GM12878 (cell line): Measurements from ENCODE around the gene CCDC85A. TPM values are rescaled to one million over a fixed set of nuclear protein-coding genes. Genes with fewer than 3 reads are reported as not detected.

Experiments used
- ATAC-seq: fragments of 200-7000 bp; cut with Tn5 transposase; 3 replicates; pipeline ENCODE4 v1.9.1; 2020; ENCODE audit warnings: mild to moderate bottlenecking, moderate library complexity
- BruUV-seq: library from RNA; stranded (reverse); fragments of 400-500 nt; replicated peaks from 2 replicates; lab custom pipeline; 2021; lab: Mats Ljungman, UMichigan
- CTCF ChIA-PET: fragments of 300-600 bp; sonication (Branson Sonifier 250); formaldehyde crosslinking; extraction: SDS; loops from one replicate; lab custom pipeline; 2021; ENCODE audit warnings: inconsistent platforms; lab: Yijun Ruan, JAX
- POLR2A ChIA-PET: fragments of 350-600 bp; formaldehyde crosslinking; extraction: SDS; loops from one replicate; lab custom pipeline; 2021; ENCODE audit warnings: inconsistent platforms; lab: Charles Lee
- RAD21 ChIA-PET: fragments of 300-600 bp; sonication (Branson Sonifier 250); formaldehyde crosslinking; loops from one replicate; lab custom pipeline; 2023; ENCODE audit warnings: antibody characterized with exemption; ENCODE audit not compliant: unreplicated experiment; lab: Charles Lee
- SMC1A ChIA-PET: fragments of 300-600 bp; sonication (Branson Sonifier 250); formaldehyde crosslinking; loops from one replicate; lab custom pipeline; 2023; ENCODE audit not compliant: unreplicated experiment, uncharacterized antibody; lab: Charles Lee
- DNase-seq: peaks from one replicate; pipeline ENCODE4 v3.0.0-alpha.2; 2011; ENCODE audit warnings: low read depth, low spot score
- FAIRE-seq: peaks from 3 replicates; lab custom pipeline; 2011; peaks lifted over from hg19 to GRCh38; lab: Jason Lieb, UNC
- H2AFZ ChIP-seq: 2 replicates; pipeline ENCODE4 v1.6.0; 2011; ENCODE audit warnings: low read depth, low read length, control low read depth; ENCODE audit not compliant: control insufficient read depth
- H3K27ac ChIP-seq: 2 replicates; pipeline ENCODE4 v1.5.1; 2011; ENCODE audit warnings: control low read depth; ENCODE audit not compliant: control insufficient read depth, insufficient read depth
- H3K27me3 ChIP-seq, 2 experiments: replicated peaks in 1 of 2; 2 replicates each; pipeline versions ENCODE4 v1.6.0 to v1.6.1; 2011; ENCODE audit warnings: low read length in 1 of 2; ENCODE audit not compliant: control insufficient read depth in 2 of 2, insufficient read depth in 2 of 2
- H3K36me3 ChIP-seq, 2 experiments: 2 replicates each; pipeline ENCODE4 v1.5.1; 2011; ENCODE audit warnings: low read length in 1 of 2; ENCODE audit not compliant: control insufficient read depth in 2 of 2, insufficient read depth in 2 of 2
- H3K4me1 ChIP-seq: 2 replicates; pipeline ENCODE4 v1.6.1; 2011; ENCODE audit warnings: mild to moderate bottlenecking, low read length, moderate library complexity, mixed read lengths; ENCODE audit not compliant: control insufficient read depth, insufficient read depth
- H3K4me2 ChIP-seq: 2 replicates; pipeline ENCODE4 v1.6.0; 2011; ENCODE audit warnings: control low read depth; ENCODE audit not compliant: control insufficient read depth, insufficient read depth
- H3K4me3 ChIP-seq: fragments of 200-600 bp; sonication (generic); 2 replicates; pipeline ENCODE4 v1.5.1; 2016
- H3K79me2 ChIP-seq: 2 replicates; pipeline ENCODE4 v1.6.0; 2011; ENCODE audit warnings: low read length; ENCODE audit not compliant: control insufficient read depth, insufficient read depth
- H3K9ac ChIP-seq: 2 replicates; pipeline ENCODE4 v1.8.0; 2011; ENCODE audit warnings: low read length, control low read depth, mixed read lengths; ENCODE audit not compliant: control insufficient read depth, insufficient read depth
- H3K9me3 ChIP-seq: replicated peaks from 3 replicates; pipeline ENCODE4 v1.5.1; 2011; ENCODE audit warnings: mild to moderate bottlenecking, low read length; ENCODE audit not compliant: control insufficient read depth, insufficient read depth
- H4K20me1 ChIP-seq: 2 replicates; pipeline ENCODE4 v1.6.0; 2011; ENCODE audit not compliant: control insufficient read depth, insufficient read depth
- BACH1 ChIP-seq: fragments of 450-650 bp; IDR thresholded peaks from 2 replicates; pipeline ENCODE4 v1.6.1; 2017; ENCODE audit warnings: mild to moderate bottlenecking, borderline replicate concordance
- CBX5 ChIP-seq: sonication (generic); IDR thresholded peaks from 2 replicates; pipeline ENCODE4 v1.6.1; 2016; ENCODE audit warnings: low read depth, moderate library complexity, mild to moderate bottlenecking, inconsistent platforms
- CHD4 ChIP-seq: fragments of 200-600 bp; sonication (generic); IDR thresholded peaks from 2 replicates; pipeline ENCODE4 v1.6.1; 2016; ENCODE audit warnings: mild to moderate bottlenecking
- CREB1 ChIP-seq: IDR thresholded peaks from 2 replicates; pipeline ENCODE4 v1.6.1; 2012; ENCODE audit warnings: low read depth, mild to moderate bottlenecking, inconsistent platforms
- EP300 ChIP-seq, 2 experiments: fragments of 150-350 bp in 1 of 2; IDR thresholded peaks; 2 replicates each; pipeline ENCODE4 v1.6.1; 2011 to 2012; ENCODE audit warnings: low read depth in 2 of 2, low read length in 2 of 2, borderline replicate concordance in 1 of 2, improper control_type of control experiment in 1 of 2, inconsistent platforms in 1 of 2; ENCODE audit not compliant: control insufficient read depth in 1 of 2
- FOXM1 ChIP-seq: IDR thresholded peaks from 2 replicates; pipeline ENCODE4 v1.6.1; 2012; ENCODE audit warnings: low read depth, mild to moderate bottlenecking, inconsistent platforms, low read length, moderate library complexity
- MTA3 ChIP-seq: IDR thresholded peaks from 2 replicates; pipeline ENCODE4 v1.6.1; 2012; ENCODE audit warnings: low read length, inconsistent platforms, borderline replicate concordance
- NBN ChIP-seq: fragments of 450-650 bp; IDR thresholded peaks from 2 replicates; pipeline ENCODE4 v1.6.1; 2016
- NR2F1 ChIP-seq: fragments of 450-650 bp; conservative IDR thresholded peaks from 2 replicates; pipeline ENCODE4 v1.6.1; 2017; ENCODE audit warnings: mild to moderate bottlenecking
- PML ChIP-seq: IDR thresholded peaks from 2 replicates; pipeline ENCODE4 v1.6.1; 2012; ENCODE audit warnings: low read length, inconsistent platforms
- RAD51 ChIP-seq: fragments of 450-650 bp; IDR thresholded peaks from 2 replicates; pipeline ENCODE4 v1.6.1; 2016; ENCODE audit warnings: moderate library complexity, mild to moderate bottlenecking, inconsistent platforms
- REST ChIP-seq: IDR thresholded peaks from 2 replicates; pipeline ENCODE4 v1.6.1; 2012; ENCODE audit warnings: mild to moderate bottlenecking, low read depth, low read length
- RUNX3 ChIP-seq: IDR thresholded peaks from 2 replicates; pipeline ENCODE4 v1.6.1; 2012; ENCODE audit warnings: low read length, inconsistent platforms
- SMARCA5 ChIP-seq: fragments of 450-650 bp; IDR thresholded peaks from 2 replicates; pipeline ENCODE4 v1.6.1; 2017; ENCODE audit warnings: mild to moderate bottlenecking
- USF1 ChIP-seq: IDR thresholded peaks from 2 replicates; pipeline ENCODE4 v1.6.1; 2011; ENCODE audit warnings: borderline replicate concordance, low read depth, mild to moderate bottlenecking, moderate library complexity, mixed read lengths, low read length; ENCODE audit not compliant: insufficient read depth; ENCODE audit errors: extremely low read length
- ZNF592 ChIP-seq: fragments of 450-650 bp; IDR thresholded peaks from 2 replicates; pipeline ENCODE4 v1.6.1; 2017; ENCODE audit warnings: mild to moderate bottlenecking, moderate library complexity
- WGBS: methylation state at CpG from one replicate; pipeline ENCODE4 v1.1.6; 2016; ENCODE audit warnings: low lambda C conversion rate; ENCODE audit not compliant: insufficient replicate concordance, insufficient coverage; ENCODE audit errors: missing lambda C conversion rate; 5-methylcytosine and 5-hydroxymethylcytosine counted together
- in situ Hi-C: fragments of 300-500 bp; cut with MboI; formaldehyde crosslinking; loops from 9 replicates; pipeline ENCODE4 v1.14.3; 2018; ENCODE audit warnings: mixed read lengths
- intact Hi-C: fragments of 100-400 bp; cut with micrococcal nuclease; formaldehyde crosslinking; loops from one replicate; pipeline ENCODE4 v1.14.2; 2022; ENCODE audit not compliant: unreplicated experiment
- polyA plus RNA-seq, 11 experiments: library from polyadenylated mRNA; depleted of rRNA in 4 of 11; unstranded in 6 of 11; stranded (reverse) in 5 of 11; fragments of >200 nt; fragmentation: Nextera tagmentation in 4 of 11; fragmentation: Illumina TruSeq in 1 of 11; extraction: Ambion mirVana in 4 of 11; extraction: Trizol in 1 of 11; gene quantifications; 1 replicate in 1 of 11; 2 replicates in 10 of 11; pipeline versions ENCODE4 v1.2.1 to v1.2.3, GENCODE V29; 2011 to 2016; ENCODE audit warnings: inconsistent platforms in 2 of 11, missing spikeins in 2 of 11, low read depth in 1 of 11
- total RNA-seq, 4 experiments: library from RNA; depleted of rRNA in 3 of 4; stranded (reverse); fragments of >200 nt in 3 of 4; fragmentation: Illumina TruSeq in 1 of 4; extraction: Trizol in 1 of 4; gene quantifications; 2 replicates each; pipeline versions ENCODE4 v1.2.1 to v1.2.3, GENCODE V29; 2013 to 2021

The CCDC85A gene
- total and polyA plus RNA-seq, 10 of the 15 experiments (the other 5 are each of a cell fraction or from before 2014, with no cell fraction given) = 0.02 to 0.57 (median 0.04) TPM; not detected in 7

GRCh38 chr2:56334622-56335021 lies 150.8 kb downstream of the CCDC85A start (continued):
- TF ChIP-seq REST = no peak
- TF ChIP-seq, all 136 proteins: peak for 0

GRCh38 chr2:56335101-56335500 lies 151.3 kb downstream of the CCDC85A start:
- Histone ChIP-seq H3K4me2 (no peak overlapping the region), H3K9ac (no peak overlapping the region), H3K36me3 (no peaks in the 10 kb centered on the region), H3K79me2 (no peaks in the 10 kb centered on the region), H3K27ac (no peak overlapping the region)
- ChIA-PET SMC1A (no interaction called here), CTCF (interaction anchor here (0.9 kb wide), 1 partner anchor 20 kb away, joined by 3 read pairs; no protein-coding TSS in a partner anchor)
- in situ Hi-C loops (no loop called here), intact Hi-C loops (no loop called here)
- ATAC-seq = no peak
- FAIRE-seq = no peak
- no peak for DNase-seq
- WGBS = 28% methylated on average over 3 of the region's 3 CpGs
- TF ChIP-seq BACH1 = no peak
- TF ChIP-seq RUNX3 = no peak
- no peak for TF ChIP-seq NBN
- TF ChIP-seq RAD51 = no peak
- TF ChIP-seq EP300 (IDR thresholded peaks at IDR 0.05; ENCODE audit: borderline replicate concordance in 1 of 2, control insufficient read depth in 1 of 2, low read depth in 2 of 2, low read length in 2 of 2) = no peak
- no peak for TF ChIP-seq ZNF592
- TF ChIP-seq PML = no peak
- no peak for TF ChIP-seq CREB1
- TF ChIP-seq USF1 = no peak
- no peak for TF ChIP-seq MTA3
- no peak for TF ChIP-seq FOXM1
- TF ChIP-seq NR2F1 = no peak
- TF ChIP-seq SMARCA5 = no peak
- TF ChIP-seq CBX5 = no peak
- TF ChIP-seq CHD4 = no peak
- TF ChIP-seq, all 136 proteins: peak for 0
- no peak overlapping the region for H2AFZ ChIP-seq
- H3K4me3 ChIP-seq = no peak overlapping the region
- no peaks in the 10 kb centered on the region for H4K20me1 ChIP-seq
- ChIA-PET POLR2A (no interaction called here), RAD21 (no interaction called here)
- no TSS peak for BruUV-seq
- no peaks in the 10 kb centered on the region for H3K27me3 ChIP-seq
- H3K9me3 ChIP-seq = no peaks in the 10 kb centered on the region
- H3K4me1 ChIP-seq = no peaks in the 10 kb centered on the region
